ENCODE results near the gene FBXO47.

FBXO47 gene

GRCh38 chr17:38967290-38967738, at the start of gene FBXO47:
Gene FBXO47 (minus strand): TSS chr17:38967403. CDS start chr17:38963025, 4,378 bp downstream.
- TF ChIP-seq GATA2 (IDR thresholded peaks at IDR 0.05; ENCODE audit: low read depth, low read length) (no peak), GATA3 (IDR thresholded peaks at IDR 0.05; ENCODE audit: low read depth, low read length) (no peak)

- TF ChIP-seq GATA2 (IDR thresholded peaks at IDR 0.05; ENCODE audit: low read depth, low read length) (no peak), GATA3 (IDR thresholded peaks at IDR 0.05; ENCODE audit: low read depth, low read length) (no peak)
Measured at GRCh38 chr17:39016193-39017153, 49.3 kb upstream of the FBXO47 start.

- TF ChIP-seq GATA2 (IDR thresholded peaks at IDR 0.05; ENCODE audit: low read depth, low read length) (no peak), GATA3 (IDR thresholded peaks at IDR 0.05; ENCODE audit: low read depth, low read length) (no peak)
Measured at GRCh38 chr17:39015546-39015935, 48.3 kb upstream of the FBXO47 start.

- TF ChIP-seq GATA2 (IDR thresholded peaks at IDR 0.05; ENCODE audit: low read depth, low read length) (no peak), GATA3 (IDR thresholded peaks at IDR 0.05; ENCODE audit: low read depth, low read length) (no peak)
Measured at GRCh38 chr17:39014795-39015545, 47.8 kb upstream of the FBXO47 start.

- TF ChIP-seq GATA3 (IDR thresholded peaks at IDR 0.05; ENCODE audit: low read depth, low read length), result no peak
- TF ChIP-seq GATA2 (IDR thresholded peaks at IDR 0.05; ENCODE audit: low read depth, low read length), result no peak
Measured at GRCh38 chr17:39014044-39014794, 47.0 kb upstream of the FBXO47 start.

- TF ChIP-seq GATA3 (IDR thresholded peaks at IDR 0.05; ENCODE audit: low read depth, low read length) (no peak), GATA2 (IDR thresholded peaks at IDR 0.05; ENCODE audit: low read depth, low read length) (no peak)
Measured at GRCh38 chr17:39012725-39013124, 45.5 kb upstream of the FBXO47 start.

- no peak for TF ChIP-seq GATA3 (IDR thresholded peaks at IDR 0.05; ENCODE audit: low read depth, low read length)
- TF ChIP-seq GATA2 (IDR thresholded peaks at IDR 0.05; ENCODE audit: low read depth, low read length), result no peak
Measured at GRCh38 chr17:39011907-39012468, 44.8 kb upstream of the FBXO47 start.

- TF ChIP-seq GATA3 (IDR thresholded peaks at IDR 0.05; ENCODE audit: low read depth, low read length) (no peak), GATA2 (IDR thresholded peaks at IDR 0.05; ENCODE audit: low read depth, low read length) (no peak)
Measured at GRCh38 chr17:39009581-39010001, 42.4 kb upstream of the FBXO47 start.

- no peak for TF ChIP-seq GATA3 (IDR thresholded peaks at IDR 0.05; ENCODE audit: low read depth, low read length)
- TF ChIP-seq GATA2 (IDR thresholded peaks at IDR 0.05; ENCODE audit: low read depth, low read length), result no peak
Measured at GRCh38 chr17:39008633-39009032, 41.4 kb upstream of the FBXO47 start.

- TF ChIP-seq GATA3 (IDR thresholded peaks at IDR 0.05; ENCODE audit: low read depth, low read length), result no peak
- no peak for TF ChIP-seq GATA2 (IDR thresholded peaks at IDR 0.05; ENCODE audit: low read depth, low read length)
Measured at GRCh38 chr17:39002991-39003715, 36.0 kb upstream of the FBXO47 start.

GRCh38 chr17:39001703-39002637, 34.8 kb upstream of the FBXO47 start:
- TF ChIP-seq GATA2 (IDR thresholded peaks at IDR 0.05; ENCODE audit: low read depth, low read length) (no peak), GATA3 (IDR thresholded peaks at IDR 0.05; ENCODE audit: low read depth, low read length) (no peak)
